K562 (cell line): ENCODE data around the gene LZTR1. TPM values are rescaled to one million over a fixed set of nuclear protein-coding genes. Genes with fewer than 3 reads are reported as not detected.

Experiments used
- CHD7 ChIP-seq: fragments of 200-600 bp; sonication (generic); IDR thresholded peaks from one replicate; pipeline ENCODE4 v1.6.1; 2012; ENCODE audit warnings: mild to moderate bottlenecking, low read depth, low read length, inconsistent platforms
- GMEB1 ChIP-seq: fragments of 250-450 bp; sonication (Bioruptor Pico); IDR thresholded peaks from 2 replicates; pipeline ENCODE4 v1.4.0; 2020; ENCODE audit warnings: mild to moderate bottlenecking
- MEF2A ChIP-seq: IDR thresholded peaks from 2 replicates; pipeline ENCODE4 v1.6.1; 2011; ENCODE audit warnings: low read depth, mild to moderate bottlenecking, low read length, moderate library complexity; ENCODE audit not compliant: control insufficient read depth
- NR2F6 ChIP-seq: fragments of 450-650 bp; formaldehyde crosslinking; IDR thresholded peaks from 2 replicates; pipeline ENCODE4 v1.4.0; 2020; ENCODE audit warnings: mild to moderate bottlenecking
- SRF ChIP-seq, 2 experiments: fragments of 250-450, 450-650 bp in 1 of 2; sonication (Bioruptor Pico) in 1 of 2; sonication (generic) in 1 of 2; formaldehyde crosslinking; IDR thresholded peaks; 2 replicates each; pipeline versions ENCODE4 v1.5.0 to v1.5.1; 2020 to 2022; ENCODE audit warnings: mild to moderate bottlenecking in 1 of 2, missing genetic modification reagents in 1 of 2
- TAF1 ChIP-seq: IDR thresholded peaks from 2 replicates; pipeline ENCODE4 v1.6.1; 2011; ENCODE audit warnings: mild to moderate bottlenecking, low read length, moderate library complexity; ENCODE audit not compliant: insufficient read depth, control insufficient read depth, severe bottlenecking; ENCODE audit errors: extremely low read depth
- polyA plus RNA-seq, 8 experiments: library from polyadenylated mRNA; depleted of rRNA in 4 of 8; stranded (reverse) in 5 of 8; unstranded in 3 of 8; fragments of >200 nt; fragmentation: Nextera tagmentation in 2 of 8; fragmentation: Illumina TruSeq in 1 of 8; extraction: Ambion mirVana in 2 of 8; extraction: Trizol in 1 of 8; gene quantifications; 2 replicates each; pipeline versions ENCODE4 v1.2.1 to v1.2.3, GENCODE V29; 2011 to 2014; ENCODE audit warnings: inconsistent platforms in 1 of 8, missing spikeins in 1 of 8
- total RNA-seq, 7 experiments: library from RNA; depleted of rRNA in 6 of 7; stranded (reverse); fragments of >200 nt in 6 of 7; fragmentation: Illumina TruSeq in 2 of 7; extraction: Trizol in 2 of 7; gene quantifications; 2 replicates each; pipeline versions ENCODE4 v1.2.1 to v1.2.3, GENCODE V29; 2011 to 2021; ENCODE audit warnings: low replicate concordance in 1 of 7

The LZTR1 gene
- total and polyA plus RNA-seq, 9 of the 15 experiments (the other 6 are each of a cell fraction or from before 2014, with no cell fraction given) = 2.2 to 135 (median 63.0) TPM

DNA sequence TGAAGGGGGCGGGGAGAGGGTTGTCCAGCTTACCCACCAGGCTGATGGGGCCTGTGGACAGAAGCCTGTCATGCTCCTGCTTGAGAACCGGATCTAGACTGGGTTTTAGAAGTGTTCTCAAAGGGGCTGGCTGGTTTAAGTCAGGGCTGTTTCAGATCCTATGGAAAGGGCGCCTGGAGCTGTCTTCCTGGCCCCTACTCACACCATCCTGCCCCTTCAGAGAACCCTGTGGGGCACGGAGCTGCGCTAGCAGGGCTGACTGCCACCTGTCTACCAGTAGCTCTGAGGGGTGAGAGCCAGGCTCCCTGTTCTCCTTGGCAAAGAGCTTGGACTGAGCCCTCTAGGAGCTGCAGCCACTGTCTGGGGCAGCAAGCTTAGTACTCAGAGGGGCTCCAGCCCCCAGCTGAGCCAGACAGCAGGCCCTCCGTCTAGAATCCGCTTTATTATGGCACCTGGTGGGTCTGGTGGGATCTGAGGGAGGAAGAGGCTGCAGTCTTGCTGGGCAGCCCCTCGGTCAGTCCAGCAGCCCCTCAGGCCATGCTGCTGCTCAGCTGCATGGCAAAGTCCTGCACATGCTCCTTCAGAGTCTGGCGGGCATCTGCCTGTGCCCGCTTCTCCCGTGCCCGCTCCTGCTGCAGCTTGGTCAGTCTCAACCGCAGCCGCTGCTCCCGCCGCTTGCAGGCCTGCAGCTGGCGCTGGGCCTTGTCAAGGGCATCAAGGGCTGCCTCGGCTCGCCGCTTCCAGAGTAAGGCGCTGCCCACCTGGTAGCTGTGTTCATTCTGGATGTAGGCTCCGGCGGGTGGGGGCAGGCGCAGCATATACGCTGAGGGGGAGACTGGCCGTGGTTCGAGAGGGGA, 17.5 kb downstream of the LZTR1 start (continued):
- TF ChIP-seq GMEB1 (CRISPR knock-in tag) (no peak), CHD7 (peak; percentile 41), TAF1 (no peak), MEF2A (no peak), SRF (CRISPR knock-in tag; IDR thresholded peaks at IDR 0.05) (peak in 1 of 2 experiments; percentile 17; a peak in 1 of 4 replicates), NR2F6 (CRISPR knock-in tag) (peak; percentile 57; the same call in 1 of the 2 replicates)
